Measurements from ENCODE around the gene PLA2G15. TPM values are rescaled to one million over a fixed set of nuclear protein-coding genes. Genes with fewer than 3 reads are reported as not detected.

The PLA2G15 gene
- total RNA-seq, 2 donors from 2014 or later = 28.3 to 29.1 TPM

GRCh38 chr16:68230176-68230571 is 15.0 kb upstream of the PLA2G15 start:
- no peak for TF ChIP-seq CTCF (IDR thresholded peaks at IDR 0.05)
- Histone ChIP-seq H3K36me3 (no peaks in the 10 kb centered on the region), H3K4me1 (peaks cover 0 to 34% of the 10 kb centered on the region in 2 donors), H3K27ac (no peak overlapping the region), H3K9me3 (no peaks in the 10 kb centered on the region), H3K4me3 (no peak overlapping the region), H3K27me3 (no peaks in the 10 kb centered on the region)
- DNase-seq (ENCODE audit: low spot score) = no peak

GRCh38 chr16:68230956-68231355 is 14.2 kb upstream of the PLA2G15 start:
- Histone ChIP-seq H3K27me3 (no peaks in the 10 kb centered on the region), H3K4me3 (no peak overlapping the region), H3K4me1 (peaks cover 0 to 41% of the 10 kb centered on the region in 2 donors), H3K36me3 (no peaks in the 10 kb centered on the region), H3K9me3 (no peaks in the 10 kb centered on the region), H3K27ac (no peak overlapping the region)
- TF ChIP-seq CTCF (IDR thresholded peaks at IDR 0.05) = no peak
- no peak for DNase-seq (ENCODE audit: low spot score)

GRCh38 chr16:68231384-68232136 is 13.6 kb upstream of the PLA2G15 start:
- Histone ChIP-seq H3K27ac (no peak overlapping the region), H3K27me3 (no peaks in the 10 kb centered on the region), H3K36me3 (no peaks in the 10 kb centered on the region), H3K4me1 (peaks cover 0 to 48% of the 10 kb centered on the region in 2 donors), H3K4me3 (no peak overlapping the region), H3K9me3 (no peaks in the 10 kb centered on the region)
- DNase-seq (ENCODE audit: low spot score) = no peak
- TF ChIP-seq CTCF (IDR thresholded peaks at IDR 0.05) = no peak

- Histone ChIP-seq H3K36me3 (no peaks in the 10 kb centered on the region), H3K4me1 (peaks cover 0 to 49% of the 10 kb centered on the region in 2 donors), H3K9me3 (no peaks in the 10 kb centered on the region), H3K27me3 (no peaks in the 10 kb centered on the region), H3K27ac (no peak overlapping the region), H3K4me3 (no peak overlapping the region)
- DNase-seq (ENCODE audit: low spot score) = no peak
- no peak for TF ChIP-seq CTCF (IDR thresholded peaks at IDR 0.05)
These were observed 12.8 kb upstream of the PLA2G15 start for GRCh38 chr16:68232335-68232734.

- H3K4me1 ChIP-seq = peaks cover 0 to 45% of the 10 kb centered on the region in 2 donors
- no peaks in the 10 kb centered on the region for H3K9me3 ChIP-seq
- no peak overlapping the region for H3K27ac ChIP-seq
- H3K27me3 ChIP-seq = no peaks in the 10 kb centered on the region
- no peak overlapping the region for H3K4me3 ChIP-seq
- H3K36me3 ChIP-seq = no peaks in the 10 kb centered on the region
- no peak for DNase-seq (ENCODE audit: low spot score)
- no peak for TF ChIP-seq CTCF (IDR thresholded peaks at IDR 0.05)
These were observed 11.9 kb upstream of the PLA2G15 start for GRCh38 chr16:68233085-68233834.
